ENCODE data around the gene WDR90. TPM values are rescaled to one million over a fixed set of nuclear protein-coding genes. Genes with fewer than 3 reads are reported as not detected.
A peak's percentile ranks its signal among the peaks of the same experiment; 100 is the strongest.

Gene WDR90
- total and polyA plus RNA-seq, 10 of the 15 experiments (the other 5 are each of a cell fraction or from before 2014, with no cell fraction given): 2.0 to 65.0 (median 16.7) TPM

DNA sequence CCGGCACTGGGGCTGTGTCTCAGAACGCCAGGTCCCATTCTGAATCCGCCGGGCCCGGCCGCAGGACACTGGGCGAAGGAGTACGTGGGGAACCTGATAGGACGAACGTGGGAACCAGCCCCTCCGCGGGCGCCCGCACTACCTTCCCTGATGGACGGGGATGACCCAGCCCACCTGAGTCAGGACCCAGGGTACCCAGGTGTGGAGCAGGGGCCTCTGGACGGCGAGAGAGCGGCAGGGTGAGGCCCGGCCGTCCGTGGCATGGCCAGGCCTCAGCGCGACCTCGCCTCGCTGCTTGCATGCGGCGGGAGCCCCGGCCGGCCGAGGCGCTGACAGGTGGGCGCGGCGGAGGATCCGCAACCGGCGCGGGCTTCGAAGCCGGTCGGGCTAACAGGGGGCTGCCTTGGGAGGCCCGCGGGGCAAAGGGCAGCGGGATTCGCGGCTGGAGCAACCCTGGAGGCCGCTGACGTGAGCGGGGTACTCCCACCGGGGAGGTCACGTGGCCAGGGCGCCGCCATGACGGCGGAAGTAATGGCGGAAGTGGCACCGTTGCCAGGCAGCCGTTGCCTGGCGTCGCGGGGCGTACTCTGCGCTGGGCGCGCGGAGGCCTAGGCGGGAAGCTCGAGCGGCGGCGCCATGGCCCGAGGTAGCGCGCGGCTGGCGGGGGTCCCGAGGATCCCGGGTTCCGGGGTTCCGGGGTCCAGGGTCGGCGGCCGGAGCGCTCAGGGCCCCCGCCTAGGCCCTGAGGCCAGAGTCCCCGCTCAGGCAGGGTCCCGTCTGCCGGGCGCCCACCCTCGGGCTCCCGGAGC lies at the start of gene WDR90 (continued):
- TF ChIP-seq, protein P1, sequence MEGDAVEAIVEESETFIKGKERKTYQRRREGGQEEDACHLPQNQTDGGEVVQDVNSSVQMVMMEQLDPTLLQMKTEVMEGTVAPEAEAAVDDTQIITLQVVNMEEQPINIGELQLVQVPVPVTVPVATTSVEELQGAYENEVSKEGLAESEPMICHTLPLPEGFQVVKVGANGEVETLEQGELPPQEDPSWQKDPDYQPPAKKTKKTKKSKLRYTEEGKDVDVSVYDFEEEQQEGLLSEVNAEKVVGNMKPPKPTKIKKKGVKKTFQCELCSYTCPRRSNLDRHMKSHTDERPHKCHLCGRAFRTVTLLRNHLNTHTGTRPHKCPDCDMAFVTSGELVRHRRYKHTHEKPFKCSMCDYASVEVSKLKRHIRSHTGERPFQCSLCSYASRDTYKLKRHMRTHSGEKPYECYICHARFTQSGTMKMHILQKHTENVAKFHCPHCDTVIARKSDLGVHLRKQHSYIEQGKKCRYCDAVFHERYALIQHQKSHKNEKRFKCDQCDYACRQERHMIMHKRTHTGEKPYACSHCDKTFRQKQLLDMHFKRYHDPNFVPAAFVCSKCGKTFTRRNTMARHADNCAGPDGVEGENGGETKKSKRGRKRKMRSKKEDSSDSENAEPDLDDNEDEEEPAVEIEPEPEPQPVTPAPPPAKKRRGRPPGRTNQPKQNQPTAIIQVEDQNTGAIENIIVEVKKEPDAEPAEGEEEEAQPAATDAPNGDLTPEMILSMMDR (IDR thresholded peaks at IDR 0.05 in 2 of 3, conservative IDR thresholded peaks at IDR 0.05 in 1 of 3; ENCODE audit: control insufficient read depth in 2 of 3, extremely low read depth in 1 of 3, insufficient read depth in 1 of 3, low read depth in 3 of 3, low read length in 3 of 3): no peak
- TF ChIP-seq ETV6 (conservative IDR thresholded peaks at IDR 0.05 in 1 of 2, IDR thresholded peaks at IDR 0.05 in 1 of 2; ENCODE audit: borderline replicate concordance in 1 of 2, low read depth in 1 of 2) (no peak), RAD51 (IDR thresholded peaks at IDR 0.05) (peak; percentile 92), NFXL1 (IDR thresholded peaks at IDR 0.05; ENCODE audit: borderline replicate concordance) (no peak), RELA (IDR thresholded peaks at IDR 0.05; ENCODE audit: borderline replicate concordance, partially characterized antibody) (peak; percentile 58), SIN3A (IDR thresholded peaks at IDR 0.05; ENCODE audit: low read depth, low read length) (peak; percentile 99), CHD4 (IDR thresholded peaks at IDR 0.05) (no peak), MXI1 (IDR thresholded peaks at IDR 0.05; ENCODE audit: low read depth, low read length) (peak; percentile 99), POLR2AphosphoS5 (IDR thresholded peaks at IDR 0.05; ENCODE audit: low read length) (peak; percentile 68; the same call in 1 of the 2 replicates), BHLHE40 (IDR thresholded peaks at IDR 0.05; ENCODE audit: borderline replicate concordance in 1 of 2, low read depth in 2 of 2, low read length in 1 of 2) (peak; percentile 52 to 89; a peak in 3 of 4 replicates), BMI1 (IDR thresholded peaks at IDR 0.05; ENCODE audit: borderline replicate concordance) (peak; percentile 89), YBX1 (IDR thresholded peaks at IDR 0.05) (no peak), YY1 (IDR thresholded peaks at IDR 0.05; ENCODE audit: low read depth, low read length) (peak; percentile 98)
- TF ChIP-seq, protein P2, sequence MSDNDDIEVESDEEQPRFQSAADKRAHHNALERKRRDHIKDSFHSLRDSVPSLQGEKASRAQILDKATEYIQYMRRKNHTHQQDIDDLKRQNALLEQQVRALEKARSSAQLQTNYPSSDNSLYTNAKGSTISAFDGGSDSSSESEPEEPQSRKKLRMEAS (IDR thresholded peaks at IDR 0.05; ENCODE audit: low read depth, low read length): peak; percentile 98
- TF ChIP-seq, protein P3, sequence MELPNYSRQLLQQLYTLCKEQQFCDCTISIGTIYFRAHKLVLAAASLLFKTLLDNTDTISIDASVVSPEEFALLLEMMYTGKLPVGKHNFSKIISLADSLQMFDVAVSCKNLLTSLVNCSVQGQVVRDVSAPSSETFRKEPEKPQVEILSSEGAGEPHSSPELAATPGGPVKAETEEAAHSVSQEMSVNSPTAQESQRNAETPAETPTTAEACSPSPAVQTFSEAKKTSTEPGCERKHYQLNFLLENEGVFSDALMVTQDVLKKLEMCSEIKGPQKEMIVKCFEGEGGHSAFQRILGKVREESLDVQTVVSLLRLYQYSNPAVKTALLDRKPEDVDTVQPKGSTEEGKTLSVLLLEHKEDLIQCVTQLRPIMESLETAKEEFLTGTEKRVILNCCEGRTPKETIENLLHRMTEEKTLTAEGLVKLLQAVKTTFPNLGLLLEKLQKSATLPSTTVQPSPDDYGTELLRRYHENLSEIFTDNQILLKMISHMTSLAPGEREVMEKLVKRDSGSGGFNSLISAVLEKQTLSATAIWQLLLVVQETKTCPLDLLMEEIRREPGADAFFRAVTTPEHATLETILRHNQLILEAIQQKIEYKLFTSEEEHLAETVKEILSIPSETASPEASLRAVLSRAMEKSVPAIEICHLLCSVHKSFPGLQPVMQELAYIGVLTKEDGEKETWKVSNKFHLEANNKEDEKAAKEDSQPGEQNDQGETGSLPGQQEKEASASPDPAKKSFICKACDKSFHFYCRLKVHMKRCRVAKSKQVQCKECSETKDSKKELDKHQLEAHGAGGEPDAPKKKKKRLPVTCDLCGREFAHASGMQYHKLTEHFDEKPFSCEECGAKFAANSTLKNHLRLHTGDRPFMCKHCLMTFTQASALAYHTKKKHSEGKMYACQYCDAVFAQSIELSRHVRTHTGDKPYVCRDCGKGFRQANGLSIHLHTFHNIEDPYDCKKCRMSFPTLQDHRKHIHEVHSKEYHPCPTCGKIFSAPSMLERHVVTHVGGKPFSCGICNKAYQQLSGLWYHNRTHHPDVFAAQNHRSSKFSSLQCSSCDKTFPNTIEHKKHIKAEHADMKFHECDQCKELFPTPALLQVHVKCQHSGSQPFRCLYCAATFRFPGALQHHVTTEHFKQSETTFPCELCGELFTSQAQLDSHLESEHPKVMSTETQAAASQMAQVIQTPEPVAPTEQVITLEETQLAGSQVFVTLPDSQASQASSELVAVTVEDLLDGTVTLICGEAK (IDR thresholded peaks at IDR 0.05; ENCODE audit: borderline replicate concordance): peak; percentile 73
- TF ChIP-seq, protein P4, sequence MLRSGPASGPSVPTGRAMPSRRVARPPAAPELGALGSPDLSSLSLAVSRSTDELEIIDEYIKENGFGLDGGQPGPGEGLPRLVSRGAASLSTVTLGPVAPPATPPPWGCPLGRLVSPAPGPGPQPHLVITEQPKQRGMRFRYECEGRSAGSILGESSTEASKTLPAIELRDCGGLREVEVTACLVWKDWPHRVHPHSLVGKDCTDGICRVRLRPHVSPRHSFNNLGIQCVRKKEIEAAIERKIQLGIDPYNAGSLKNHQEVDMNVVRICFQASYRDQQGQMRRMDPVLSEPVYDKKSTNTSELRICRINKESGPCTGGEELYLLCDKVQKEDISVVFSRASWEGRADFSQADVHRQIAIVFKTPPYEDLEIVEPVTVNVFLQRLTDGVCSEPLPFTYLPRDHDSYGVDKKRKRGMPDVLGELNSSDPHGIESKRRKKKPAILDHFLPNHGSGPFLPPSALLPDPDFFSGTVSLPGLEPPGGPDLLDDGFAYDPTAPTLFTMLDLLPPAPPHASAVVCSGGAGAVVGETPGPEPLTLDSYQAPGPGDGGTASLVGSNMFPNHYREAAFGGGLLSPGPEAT (IDR thresholded peaks at IDR 0.05; ENCODE audit: low read depth): no peak
- TF ChIP-seq, protein P5, sequence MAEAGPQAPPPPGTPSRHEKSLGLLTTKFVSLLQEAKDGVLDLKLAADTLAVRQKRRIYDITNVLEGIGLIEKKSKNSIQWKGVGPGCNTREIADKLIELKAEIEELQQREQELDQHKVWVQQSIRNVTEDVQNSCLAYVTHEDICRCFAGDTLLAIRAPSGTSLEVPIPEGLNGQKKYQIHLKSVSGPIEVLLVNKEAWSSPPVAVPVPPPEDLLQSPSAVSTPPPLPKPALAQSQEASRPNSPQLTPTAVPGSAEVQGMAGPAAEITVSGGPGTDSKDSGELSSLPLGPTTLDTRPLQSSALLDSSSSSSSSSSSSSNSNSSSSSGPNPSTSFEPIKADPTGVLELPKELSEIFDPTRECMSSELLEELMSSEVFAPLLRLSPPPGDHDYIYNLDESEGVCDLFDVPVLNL (IDR thresholded peaks at IDR 0.05; ENCODE audit: low read depth, low read length): peak; percentile 87
